Epithelial cell of alveolus of lung (primary cell): ENCODE measurements around the gene CXXC4. TPM values are rescaled to one million over a fixed set of nuclear protein-coding genes. Genes with fewer than 3 reads are reported as not detected.

Source experiments
- total RNA-seq: library from RNA; depleted of rRNA; stranded (reverse); fragments of >200 nt; gene quantifications from 2 replicates; pipeline ENCODE4 v1.2.1, GENCODE V29; 2015

CXXC4 gene
- 1.2 and 6.8 TPM in 2 replicates for total RNA-seq

DNA sequence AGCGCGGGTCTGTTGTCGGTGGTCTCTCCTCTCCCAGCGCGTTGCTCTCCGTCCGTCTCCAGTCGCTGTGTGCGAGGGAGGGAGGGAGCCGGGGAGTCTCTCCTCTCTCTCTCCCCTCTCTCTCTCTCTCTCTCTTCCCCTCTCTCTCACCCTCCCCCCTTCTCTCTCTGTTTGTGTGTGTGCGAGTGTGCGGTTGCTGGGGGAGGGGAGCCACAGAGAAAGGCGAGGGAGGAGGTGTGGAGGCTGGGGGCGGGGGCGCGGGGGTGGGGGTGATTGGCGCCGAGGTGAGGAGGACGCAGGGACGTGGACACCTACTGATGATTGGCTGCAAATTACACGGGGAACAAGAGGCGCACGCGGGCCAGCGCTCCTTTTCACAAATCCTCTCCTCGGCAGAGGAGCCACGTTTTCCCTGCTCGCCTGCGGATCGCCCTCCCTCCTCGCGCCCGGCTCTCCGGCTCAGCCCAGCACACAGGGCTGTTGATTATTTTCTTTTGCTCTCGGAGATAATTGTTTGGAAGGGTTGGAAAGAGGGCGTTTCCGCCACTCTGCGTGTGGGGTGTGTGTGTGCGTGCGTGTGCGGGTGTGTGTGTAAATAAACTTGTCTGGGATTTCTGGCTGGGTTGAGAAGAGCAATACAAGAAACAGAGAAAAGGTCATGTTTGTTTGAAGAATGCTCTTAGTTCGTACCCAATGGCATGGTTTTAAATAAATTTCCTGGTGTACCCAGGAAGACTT is at the start of gene CXXC4:
CXXC4 (minus strand) TSS at position 73 of the 738 bp plus-strand sequence. CDS start 3,092 bp downstream, outside the sequence.

